ENCODE results near the gene FRMD4A.
A peak's percentile ranks its signal among the peaks of the same experiment; 100 is the strongest.
"Not testable (repeated sequence)": the region's sequence is repeated elsewhere in the genome, so short reads cannot be mapped to it uniquely, and the experiment has no call there.

FRMD4A gene

DNA sequence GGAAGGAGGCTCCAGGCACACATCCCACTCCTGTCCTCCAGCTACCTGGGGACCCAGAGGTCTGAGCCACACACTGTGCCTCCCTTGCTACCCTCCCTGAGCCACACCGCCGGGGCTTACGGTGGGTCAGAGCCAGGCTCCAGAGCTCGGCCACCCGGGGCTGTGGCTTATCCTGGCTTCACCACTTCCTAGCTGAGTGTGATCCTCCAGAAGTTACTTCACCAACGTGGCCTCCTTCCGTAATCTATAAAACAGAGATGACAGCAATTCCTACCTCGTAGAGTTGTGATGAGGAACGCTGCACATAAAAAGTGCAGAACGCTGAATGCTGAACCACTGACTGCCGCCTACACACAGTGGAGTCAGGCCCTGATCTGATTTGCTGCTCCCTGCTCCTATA lies 458.9 kb downstream of the FRMD4A start:
- no peak for DNase-seq (ENCODE audit: low read depth)
- TF ChIP-seq, protein P1, sequence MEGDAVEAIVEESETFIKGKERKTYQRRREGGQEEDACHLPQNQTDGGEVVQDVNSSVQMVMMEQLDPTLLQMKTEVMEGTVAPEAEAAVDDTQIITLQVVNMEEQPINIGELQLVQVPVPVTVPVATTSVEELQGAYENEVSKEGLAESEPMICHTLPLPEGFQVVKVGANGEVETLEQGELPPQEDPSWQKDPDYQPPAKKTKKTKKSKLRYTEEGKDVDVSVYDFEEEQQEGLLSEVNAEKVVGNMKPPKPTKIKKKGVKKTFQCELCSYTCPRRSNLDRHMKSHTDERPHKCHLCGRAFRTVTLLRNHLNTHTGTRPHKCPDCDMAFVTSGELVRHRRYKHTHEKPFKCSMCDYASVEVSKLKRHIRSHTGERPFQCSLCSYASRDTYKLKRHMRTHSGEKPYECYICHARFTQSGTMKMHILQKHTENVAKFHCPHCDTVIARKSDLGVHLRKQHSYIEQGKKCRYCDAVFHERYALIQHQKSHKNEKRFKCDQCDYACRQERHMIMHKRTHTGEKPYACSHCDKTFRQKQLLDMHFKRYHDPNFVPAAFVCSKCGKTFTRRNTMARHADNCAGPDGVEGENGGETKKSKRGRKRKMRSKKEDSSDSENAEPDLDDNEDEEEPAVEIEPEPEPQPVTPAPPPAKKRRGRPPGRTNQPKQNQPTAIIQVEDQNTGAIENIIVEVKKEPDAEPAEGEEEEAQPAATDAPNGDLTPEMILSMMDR (conservative IDR thresholded peaks at IDR 0.05; ENCODE audit: control insufficient read depth, insufficient read depth, low read depth, low read length) = no peak

DNA sequence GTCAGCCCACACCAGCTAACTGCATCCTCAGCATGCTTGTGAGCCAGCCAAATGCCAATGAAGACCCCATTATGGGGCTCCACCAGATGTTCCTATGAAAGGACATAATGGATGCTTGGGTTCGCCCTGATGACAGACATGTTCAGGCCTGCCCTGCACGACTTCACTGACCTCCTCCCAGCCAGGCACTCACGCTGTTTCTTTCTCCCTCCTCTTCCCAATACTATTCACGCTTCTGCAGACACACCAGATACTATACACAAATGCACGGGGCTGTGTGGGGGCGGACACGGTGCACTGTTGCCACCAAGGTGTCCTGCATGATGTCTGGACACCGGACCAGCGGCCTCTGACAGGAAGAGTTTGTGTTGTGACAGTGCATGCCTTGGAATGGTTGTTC lies 459.7 kb downstream of the FRMD4A start:
- no peak for DNase-seq (ENCODE audit: low read depth)
- TF ChIP-seq, protein P1 (conservative IDR thresholded peaks at IDR 0.05; ENCODE audit: control insufficient read depth, insufficient read depth, low read depth, low read length) = no peak

More for the DNA sequence above, 458.9 kb downstream of the FRMD4A start:
- H3K4me3 ChIP-seq (ENCODE audit: control insufficient read depth, low read depth, low read length) = no peak overlapping the region

DNA sequence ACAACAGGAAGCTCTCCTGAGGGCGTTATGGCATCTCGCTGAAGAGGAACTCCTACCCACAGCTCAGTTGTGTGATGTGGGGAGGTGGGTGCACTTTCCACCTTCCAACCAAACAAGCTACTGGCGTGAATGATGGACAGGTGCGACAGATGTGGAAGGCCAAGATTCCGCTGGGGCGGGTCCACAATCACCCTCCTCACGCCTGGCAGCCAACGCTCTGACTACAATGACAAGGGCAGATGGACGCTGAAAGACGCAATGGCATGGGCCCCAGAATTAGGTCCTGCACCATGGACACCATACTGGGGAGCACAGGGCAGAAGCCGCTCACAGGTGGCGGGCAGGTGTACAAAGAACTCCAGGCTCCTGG lies 461.4 kb downstream of the FRMD4A start:
- no peak overlapping the region for H3K4me3 ChIP-seq (ENCODE audit: control insufficient read depth, low read depth, low read length)
- TF ChIP-seq, protein P1 (conservative IDR thresholded peaks at IDR 0.05; ENCODE audit: control insufficient read depth, insufficient read depth, low read depth, low read length) = no peak
- no peak for DNase-seq (ENCODE audit: low read depth)

More for the DNA sequence above, 459.7 kb downstream of the FRMD4A start:
- no peak overlapping the region for H3K4me3 ChIP-seq (ENCODE audit: control insufficient read depth, low read depth, low read length)

GRCh38 chr10:13868528-13869294 lies 462.0 kb downstream of the FRMD4A start:
- TF ChIP-seq, protein P1 (conservative IDR thresholded peaks at IDR 0.05; ENCODE audit: control insufficient read depth, insufficient read depth, low read depth, low read length) = no peak
- no peak overlapping the region for H3K4me3 ChIP-seq (ENCODE audit: control insufficient read depth, low read depth, low read length)
- DNase-seq (ENCODE audit: low read depth) = no peak

- no peak for DNase-seq (ENCODE audit: low read depth)
- H3K4me3 ChIP-seq (ENCODE audit: control insufficient read depth, low read depth, low read length) = no peak overlapping the region
- TF ChIP-seq, protein P1 (conservative IDR thresholded peaks at IDR 0.05; ENCODE audit: control insufficient read depth, insufficient read depth, low read depth, low read length) = no peak
These were observed 462.9 kb downstream of the FRMD4A start for GRCh38 chr10:13867822-13868221.

- peak; percentile 83 for DNase-seq (ENCODE audit: low read depth)
- TF ChIP-seq, protein P1 (conservative IDR thresholded peaks at IDR 0.05; ENCODE audit: control insufficient read depth, insufficient read depth, low read depth, low read length) = no peak
- no peak overlapping the region for H3K4me3 ChIP-seq (ENCODE audit: control insufficient read depth, low read depth, low read length)
These were observed 464.8 kb downstream of the FRMD4A start for GRCh38 chr10:13865758-13866491.

DNA sequence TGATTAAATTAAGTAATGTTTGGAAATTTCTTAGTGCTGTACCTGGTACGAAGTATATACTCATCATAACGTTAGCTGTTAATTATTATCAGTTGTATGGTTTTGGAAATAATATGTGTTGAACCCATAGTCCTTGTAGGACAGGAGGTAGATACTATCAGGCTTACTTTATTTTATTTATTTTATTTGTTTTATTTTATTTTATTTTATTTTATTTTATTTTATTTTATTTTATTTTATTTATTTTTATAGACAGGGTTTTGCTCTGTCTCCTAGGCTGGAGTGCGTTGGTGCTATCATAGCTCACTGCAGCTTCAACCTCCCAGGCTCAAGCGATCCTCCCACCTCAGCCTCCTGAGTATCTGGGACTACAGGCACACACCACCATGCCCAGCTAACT lies 465.5 kb downstream of the FRMD4A start:
- DNase-seq (ENCODE audit: low read depth); H3K4me3 ChIP-seq (ENCODE audit: control insufficient read depth, low read depth, low read length): not testable (repeated sequence)
